ENCODE results near the gene ZNF91. TPM values are rescaled to one million over a fixed set of nuclear protein-coding genes. Genes with fewer than 3 reads are reported as not detected.

The ZNF91 gene
- total and polyA plus RNA-seq, 9 of the 15 experiments (the other 6 are each of a cell fraction or from before 2014, with no cell fraction given): 1.0 to 6.7 (median 3.2) TPM

- TF ChIP-seq ZBTB40 (IDR thresholded peaks at IDR 0.05) (peak; percentile 47; the same call in 1 of the 2 replicates), ZBTB40 (CRISPR knock-in tag; IDR thresholded peaks at IDR 0.05) (no peak), CHD2 (IDR thresholded peaks at IDR 0.05; ENCODE audit: low read depth, low read length) (no peak), YY1 (IDR thresholded peaks at IDR 0.05; ENCODE audit: borderline replicate concordance in 1 of 3, control insufficient read depth in 1 of 3, extremely low read depth in 1 of 3, insufficient read depth in 3 of 3, insufficient read length in 1 of 3, insufficient replicate concordance in 2 of 3, low read depth in 1 of 3, low read length in 2 of 3) (peak in 1 of 3 experiments; percentile 55), IFI16 (CRISPR knock-in tag; IDR thresholded peaks at IDR 0.05) (no peak), NUFIP1 (IDR thresholded peaks at IDR 0.05; ENCODE audit: partially characterized antibody) (no peak), PKNOX1 (IDR thresholded peaks at IDR 0.05) (peak; percentile 97), TBP (optimal IDR thresholded peaks at IDR 0.05; ENCODE audit: low read depth, low read length) (peak; percentile 16), POLR2G (IDR thresholded peaks at IDR 0.05; ENCODE audit: low read depth, low read length) (peak; percentile 75), ZNF134 (CRISPR knock-in tag; conservative IDR thresholded peaks at IDR 0.05) (no peak), NFYB (IDR thresholded peaks at IDR 0.05; ENCODE audit: extremely low read depth, insufficient read length) (peak; percentile 59), ELF4 (CRISPR knock-in tag; IDR thresholded peaks at IDR 0.05) (no peak), NEUROD1 (IDR thresholded peaks at IDR 0.05; ENCODE audit: borderline replicate concordance, low read depth, low read length, partially characterized antibody) (no peak), HEY1 (CRISPR knock-in tag; IDR thresholded peaks at IDR 0.05; ENCODE audit: borderline replicate concordance) (no peak), L3MBTL2 (IDR thresholded peaks at IDR 0.05) (no peak), POLR2H (tag; IDR thresholded peaks at IDR 0.05; ENCODE audit: low read depth) (0 out of 2 replicates have a peak, but pooled peaks have one; percentile 48), RBFOX2 (IDR thresholded peaks at IDR 0.05; ENCODE audit: low read depth, low read length) (peak; percentile 77), ZNF311 (CRISPR knock-in tag; IDR thresholded peaks at IDR 0.05) (no peak)
Measured at GRCh38 chr19:23395041-23395721, at the start of gene ZNF91 (continued).

Data from K562 (cell line).